EL (cell line): ENCODE measurements around the gene FUBP3.
"Not testable (repeated sequence)": the region's sequence is repeated elsewhere in the genome, so short reads cannot be mapped to it uniquely, and the experiment has no call there.

ENCODE experiments used
- DNase-seq: peaks from one replicate; pipeline ENCODE4 v3.0.0-alpha.2; 2016

FUBP3 gene

GRCh38 chr9:130557077-130557468 is 22.3 kb upstream of the FUBP3 start:
- no peak for DNase-seq

- DNase-seq: no peak
Observed at GRCh38 chr9:130561056-130561455, 18.3 kb upstream of the FUBP3 start.

DNA sequence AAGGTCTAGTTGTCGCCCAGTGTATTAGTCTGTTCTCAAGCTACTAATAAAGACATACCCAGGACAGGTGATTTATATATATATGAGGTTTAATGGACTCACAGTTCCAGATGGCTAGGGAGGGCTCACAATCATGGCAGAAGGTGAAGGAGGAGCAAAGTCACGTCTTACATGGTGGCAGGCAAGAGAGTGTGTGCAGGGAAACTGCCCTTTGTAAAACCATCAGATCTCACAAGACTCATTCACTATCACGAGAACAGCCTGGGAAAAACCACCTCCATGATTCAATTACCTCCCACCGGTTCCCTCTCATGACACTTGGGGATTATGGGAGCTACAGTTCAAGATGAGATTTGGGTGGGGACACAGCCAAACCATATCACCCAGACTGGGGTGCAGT is 16.9 kb upstream of the FUBP3 start:
- not testable (repeated sequence) for DNase-seq

- no peak for DNase-seq
Observed at GRCh38 chr9:130563797-130564196, 15.6 kb upstream of the FUBP3 start.

DNA sequence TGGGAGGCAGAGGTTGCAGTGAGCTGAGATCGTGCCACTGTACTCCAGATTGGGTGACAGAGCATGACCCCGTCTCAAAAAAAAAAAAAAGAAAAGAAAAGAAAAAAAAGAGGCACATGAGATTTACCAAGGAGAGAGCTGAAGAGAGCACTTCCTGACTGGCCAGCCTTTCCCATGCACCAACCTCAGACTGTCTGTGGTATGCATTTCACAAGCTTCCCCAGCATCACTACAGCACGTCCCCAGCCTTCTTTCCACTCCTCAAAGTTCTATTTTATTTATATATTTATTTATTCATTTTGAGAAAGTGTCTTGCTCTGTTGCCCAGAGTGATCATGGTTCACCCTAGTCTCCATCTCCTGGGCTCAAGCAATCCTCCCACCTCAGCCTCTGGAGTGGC is 13.6 kb upstream of the FUBP3 start:
- no peak for DNase-seq

GRCh38 chr9:130570208-130570607 is 9.2 kb upstream of the FUBP3 start:
- DNase-seq: peak; percentile 60

GRCh38 chr9:130575514-130575913 is 3.9 kb upstream of the FUBP3 start:
- no peak for DNase-seq

- no peak for DNase-seq
Observed at GRCh38 chr9:130576176-130576575, 3.2 kb upstream of the FUBP3 start.

DNA sequence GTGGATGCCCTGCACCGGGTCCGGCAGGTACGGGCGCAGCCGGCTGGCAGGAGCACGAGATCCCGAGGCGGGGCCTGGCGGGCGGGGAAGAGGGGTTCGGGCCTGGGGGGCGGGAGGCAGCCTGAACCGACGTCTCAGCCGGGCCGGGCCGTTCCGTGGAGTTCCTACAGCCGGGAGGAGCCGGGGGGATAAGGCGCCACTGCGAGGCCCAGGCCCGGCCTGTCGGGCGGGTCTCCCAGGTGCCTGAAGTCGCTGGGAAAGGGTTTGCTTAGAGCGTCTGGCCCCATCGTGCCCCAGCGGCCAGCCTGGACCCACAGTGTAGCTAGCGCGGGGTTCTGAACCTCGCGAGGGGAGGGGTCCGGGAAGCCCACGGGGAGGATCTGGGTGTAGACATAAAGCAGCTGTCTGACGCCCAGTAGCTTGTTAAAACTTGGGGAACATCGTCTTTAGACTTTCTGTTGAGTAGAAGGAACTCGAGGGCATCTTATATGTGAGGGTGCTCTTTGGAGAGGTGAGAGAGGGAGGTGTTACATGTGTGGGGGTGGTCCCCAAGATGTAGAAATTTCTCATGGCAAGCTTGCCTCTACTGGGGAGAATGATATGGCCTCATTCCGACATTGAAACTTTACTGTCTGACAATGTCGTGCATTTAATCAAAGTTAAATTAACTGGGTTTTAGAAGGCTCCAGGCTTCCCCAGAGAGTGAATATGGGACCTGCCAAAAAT is 524 bp downstream of the FUBP3 start:
- peak; percentile 11 for DNase-seq

- no peak for DNase-seq
Observed at GRCh38 chr9:130581766-130582165, 2.4 kb downstream of the FUBP3 start.

DNA sequence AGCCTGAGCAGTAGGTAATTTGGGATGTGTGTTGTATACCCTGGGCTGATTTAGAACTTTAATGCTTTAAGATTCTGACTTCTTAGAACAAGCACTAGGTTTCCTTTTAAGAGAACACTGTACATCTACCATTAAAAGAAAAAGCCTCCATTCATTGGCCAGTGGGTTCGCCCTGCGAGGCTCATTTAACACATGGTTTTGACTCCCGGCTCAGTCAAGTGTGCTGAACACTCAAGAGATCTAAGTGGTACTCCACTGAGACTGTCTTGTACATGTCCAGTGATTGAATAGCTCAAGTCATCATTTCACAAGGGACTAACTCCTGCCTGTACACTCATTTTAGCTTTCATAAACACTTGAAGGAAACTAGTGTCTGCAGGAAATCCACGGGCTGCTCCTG is 3.9 kb downstream of the FUBP3 start:
- DNase-seq: no peak

DNA sequence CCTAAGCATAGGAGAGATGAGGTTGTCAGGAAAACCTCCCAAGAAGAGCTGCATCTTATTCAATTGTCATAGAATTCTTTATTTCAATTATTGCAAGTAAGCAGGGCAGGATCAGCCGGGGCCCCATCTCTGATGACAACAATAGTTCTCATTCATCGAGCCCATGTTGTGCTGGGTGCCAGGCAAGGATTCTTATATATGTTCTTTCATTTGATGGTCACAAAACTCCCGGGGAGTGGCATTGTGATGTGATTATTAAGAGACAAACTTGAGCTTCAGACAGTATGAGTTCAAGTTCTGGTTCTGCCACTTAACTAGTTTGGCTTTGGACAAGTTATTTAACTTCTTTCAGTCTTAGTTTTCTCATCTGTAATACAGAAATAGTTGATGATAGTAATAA is 8.5 kb downstream of the FUBP3 start:
- DNase-seq: no peak

DNA sequence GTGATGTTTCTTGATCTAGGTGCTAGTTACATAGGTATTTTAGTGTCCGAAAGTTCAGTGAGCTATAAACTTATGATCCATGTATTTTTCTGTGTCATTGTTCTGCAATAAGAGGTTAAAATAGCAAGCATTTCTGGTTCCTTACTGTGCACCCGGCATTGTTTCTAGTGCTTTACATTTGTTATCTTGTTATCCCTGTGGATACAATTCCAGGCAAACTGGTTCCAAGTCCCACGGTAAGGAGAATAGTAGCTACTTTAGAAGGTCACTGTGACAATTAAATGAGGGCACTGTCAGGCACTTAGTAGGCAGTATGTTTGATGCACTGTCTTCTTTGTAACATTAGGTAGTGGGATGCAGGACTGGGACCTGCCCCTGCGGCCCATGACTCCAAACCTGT is 9.0 kb downstream of the FUBP3 start:
- no peak for DNase-seq

DNA sequence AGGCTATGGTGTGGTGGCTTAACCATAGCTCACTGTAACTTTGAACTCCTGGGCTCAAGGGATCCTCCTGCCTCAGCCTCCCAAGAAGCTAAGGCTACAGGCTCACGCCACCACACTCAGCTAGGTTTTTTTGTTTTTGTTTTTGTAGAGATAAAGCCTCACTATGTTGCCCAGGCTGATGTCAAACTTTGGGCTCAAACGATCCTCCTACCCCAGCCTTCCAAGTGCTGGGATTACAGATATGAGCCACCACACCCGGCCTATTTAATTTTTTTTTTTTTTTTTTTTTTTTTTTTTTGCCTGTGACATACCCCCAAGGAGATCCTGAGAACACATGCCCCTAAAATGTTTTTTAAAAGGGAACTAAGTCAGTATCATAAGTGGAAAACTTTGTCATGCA is 10.4 kb downstream of the FUBP3 start:
- DNase-seq: no peak

DNA sequence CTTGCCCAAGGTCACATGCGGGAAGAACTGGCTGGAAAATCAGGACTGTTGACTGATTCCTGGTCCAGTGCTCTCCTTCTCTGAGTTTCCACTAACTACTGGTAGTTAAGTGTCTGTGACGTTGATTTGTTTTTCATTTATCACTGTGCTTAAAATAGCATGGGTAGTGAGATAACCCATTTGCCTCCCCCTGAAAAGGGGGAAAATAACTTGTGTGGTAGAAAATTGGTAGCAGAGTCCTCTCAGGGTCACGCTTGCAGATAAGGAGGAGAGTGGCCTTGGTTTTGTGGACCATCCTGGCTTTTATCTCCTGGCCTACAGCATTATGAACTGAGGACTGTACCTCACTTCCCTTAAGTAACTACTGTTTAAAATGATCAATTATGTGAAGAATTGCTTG is 10.9 kb downstream of the FUBP3 start:
- no peak for DNase-seq

- DNase-seq: no peak
Observed at GRCh38 chr9:130593020-130593419, 13.6 kb downstream of the FUBP3 start.

DNA sequence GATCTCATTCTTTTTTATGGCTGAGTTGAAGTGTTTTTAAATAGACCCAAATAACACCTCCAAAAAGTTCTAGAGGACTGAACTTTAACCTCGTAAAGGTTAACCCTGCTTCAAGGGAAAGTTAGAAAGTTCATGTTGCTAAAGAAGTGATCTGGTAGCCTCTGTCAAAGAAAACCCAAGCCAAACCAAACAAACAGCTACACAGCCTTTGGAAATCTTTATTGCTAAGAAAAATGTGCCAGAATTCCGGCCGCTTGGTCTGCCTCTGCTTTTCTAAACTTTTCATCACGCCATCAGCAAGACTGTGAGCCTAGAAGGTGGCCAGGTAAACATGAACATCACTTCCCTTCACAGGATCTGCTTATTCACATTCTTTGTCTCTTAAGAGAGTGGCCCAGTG is 17.9 kb downstream of the FUBP3 start:
- DNase-seq: no peak

DNA sequence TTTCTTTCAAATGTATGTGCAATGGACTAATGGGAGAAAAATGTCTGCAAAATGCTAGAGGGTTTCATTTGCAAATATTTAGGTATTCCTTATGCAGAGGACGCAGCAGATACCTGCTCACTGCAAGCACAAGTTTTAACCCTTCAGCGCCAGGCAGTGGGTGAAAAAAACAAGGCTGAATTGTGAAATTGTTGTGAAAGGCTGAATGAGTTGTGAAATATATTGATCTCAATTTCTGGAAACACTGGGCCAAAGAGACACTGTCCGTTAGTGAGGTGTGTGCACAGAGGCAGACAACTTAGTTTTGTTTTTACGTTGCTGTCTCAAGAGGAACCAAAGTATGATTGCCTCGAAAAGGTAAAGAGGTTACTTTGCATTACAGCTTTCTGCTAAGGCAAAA is 18.8 kb downstream of the FUBP3 start:
- DNase-seq: no peak

- no peak for DNase-seq
Observed at GRCh38 chr9:130599625-130600024, 20.2 kb downstream of the FUBP3 start.

- no peak for DNase-seq
Observed at GRCh38 chr9:130601100-130601499, 21.7 kb downstream of the FUBP3 start.

DNA sequence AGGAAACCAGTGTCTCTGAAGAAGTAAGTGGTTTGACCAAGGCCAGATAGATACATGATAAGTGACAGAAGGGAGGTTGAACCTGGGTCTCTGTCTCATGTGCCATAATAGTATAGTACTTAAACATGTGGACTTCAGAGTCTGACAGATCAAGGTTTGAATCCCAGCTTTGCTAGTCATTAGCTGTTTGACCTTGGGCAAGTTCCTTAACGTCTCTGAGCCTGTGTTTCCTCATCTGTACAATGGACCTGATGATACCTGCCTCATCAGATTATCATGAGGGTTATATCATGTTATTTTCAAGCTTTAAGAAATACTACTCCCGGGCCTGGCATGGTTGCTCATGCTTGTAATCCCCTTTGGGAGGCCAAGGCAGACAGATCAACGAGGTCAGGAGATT is 24.9 kb downstream of the FUBP3 start:
- DNase-seq: no peak

DNA sequence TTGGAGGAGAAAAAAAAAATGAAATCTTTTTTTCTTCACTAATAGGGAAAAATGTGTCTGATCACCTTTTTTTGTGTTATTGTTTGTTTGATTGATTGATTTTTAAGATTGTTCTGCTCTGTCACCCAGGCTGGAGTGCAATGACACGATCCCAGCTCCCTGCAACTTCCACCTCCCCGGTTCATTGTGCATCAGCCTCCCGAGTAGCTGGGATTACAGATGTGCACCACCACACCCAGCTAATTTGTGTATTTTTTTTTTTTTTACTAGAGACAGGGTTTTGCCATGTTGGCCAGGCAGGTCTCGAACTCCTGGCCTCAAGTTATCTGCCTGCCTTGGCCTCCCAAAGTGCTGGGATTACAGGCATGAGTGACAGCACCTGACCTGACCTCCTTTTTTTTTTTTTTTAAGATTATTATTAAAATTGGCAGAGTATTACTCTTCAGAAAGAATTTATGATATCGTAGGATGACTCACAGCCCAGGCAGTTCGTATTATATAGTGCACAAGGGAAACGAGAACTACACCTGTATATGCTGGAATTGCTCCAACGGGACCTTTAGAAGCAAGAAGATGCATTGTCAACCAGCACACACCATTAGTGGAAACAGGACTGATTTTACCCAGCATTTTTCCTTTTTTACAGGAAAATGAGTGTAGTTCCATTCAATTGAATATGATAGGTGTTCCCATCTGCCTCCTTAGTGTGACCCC is 27.7 kb downstream of the FUBP3 start:
- peak; percentile 26 for DNase-seq

- DNase-seq: peak; percentile 34
Observed at GRCh38 chr9:130607640-130608420, 28.5 kb downstream of the FUBP3 start.

GRCh38 chr9:130608554-130609134 is 29.3 kb downstream of the FUBP3 start:
- DNase-seq: no peak
